Fibroblast of lung (primary cell): ENCODE measurements around the gene POMZP3.
"Not testable (repeated sequence)": the region's sequence is repeated elsewhere in the genome, so short reads cannot be mapped to it uniquely, and the experiment has no call there.

Source experiments
- EZH2 ChIP-seq: IDR thresholded peaks from 2 replicates; pipeline ENCODE4 v1.5.1; 2012; ENCODE audit warnings: low read length, control low read depth, mild to moderate bottlenecking; ENCODE audit errors: missing control alignments
- TF ChIP-seq, protein P1 (sequence below), 2 donors: IDR thresholded peaks in 1 of 2; conservative IDR thresholded peaks in 1 of 2; 1 replicate in 1 of 2; 2 replicates in 1 of 2; pipeline ENCODE4 v1.5.1; 2011 to 2012; ENCODE audit warnings: low read length in 2 of 2, control low read depth in 1 of 2, inconsistent platforms in 1 of 2, low read depth in 1 of 2, mild to moderate bottlenecking in 1 of 2

DNA sequence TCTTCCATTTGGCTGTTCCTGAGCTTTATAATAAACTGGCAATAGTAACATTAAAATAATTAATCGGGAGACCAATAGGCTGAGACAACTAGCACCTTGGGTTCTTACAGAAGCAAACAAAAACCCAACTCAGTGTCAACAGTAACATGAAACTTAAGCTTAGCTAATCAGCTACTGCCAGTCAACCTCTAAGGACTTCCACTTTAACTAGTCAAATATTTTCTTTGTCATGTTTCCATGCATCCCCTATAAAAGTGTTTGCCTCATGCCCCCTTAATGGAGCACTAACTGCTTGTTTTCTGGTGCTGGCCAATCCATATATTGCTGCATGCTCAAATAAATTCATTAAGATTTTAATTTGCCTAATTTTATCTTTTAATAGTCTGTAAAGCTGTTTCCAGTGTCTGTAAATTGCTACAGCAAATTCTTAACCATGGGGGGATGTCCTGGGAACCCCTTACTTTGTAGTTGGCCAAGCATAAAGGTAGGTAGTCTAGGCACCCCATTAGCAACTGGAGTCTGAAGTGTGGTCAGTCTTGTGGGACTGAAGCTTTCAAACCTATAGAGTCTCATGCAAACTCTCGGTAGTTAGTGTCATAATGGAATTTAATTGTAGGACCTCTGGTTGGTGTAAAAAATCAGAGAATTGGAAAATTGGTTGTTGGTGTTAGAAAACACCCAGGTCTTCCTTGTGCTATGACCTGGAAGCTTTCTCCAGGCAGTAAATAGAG lies 40.3 kb downstream of the POMZP3 start:
- TF ChIP-seq, protein P1, sequence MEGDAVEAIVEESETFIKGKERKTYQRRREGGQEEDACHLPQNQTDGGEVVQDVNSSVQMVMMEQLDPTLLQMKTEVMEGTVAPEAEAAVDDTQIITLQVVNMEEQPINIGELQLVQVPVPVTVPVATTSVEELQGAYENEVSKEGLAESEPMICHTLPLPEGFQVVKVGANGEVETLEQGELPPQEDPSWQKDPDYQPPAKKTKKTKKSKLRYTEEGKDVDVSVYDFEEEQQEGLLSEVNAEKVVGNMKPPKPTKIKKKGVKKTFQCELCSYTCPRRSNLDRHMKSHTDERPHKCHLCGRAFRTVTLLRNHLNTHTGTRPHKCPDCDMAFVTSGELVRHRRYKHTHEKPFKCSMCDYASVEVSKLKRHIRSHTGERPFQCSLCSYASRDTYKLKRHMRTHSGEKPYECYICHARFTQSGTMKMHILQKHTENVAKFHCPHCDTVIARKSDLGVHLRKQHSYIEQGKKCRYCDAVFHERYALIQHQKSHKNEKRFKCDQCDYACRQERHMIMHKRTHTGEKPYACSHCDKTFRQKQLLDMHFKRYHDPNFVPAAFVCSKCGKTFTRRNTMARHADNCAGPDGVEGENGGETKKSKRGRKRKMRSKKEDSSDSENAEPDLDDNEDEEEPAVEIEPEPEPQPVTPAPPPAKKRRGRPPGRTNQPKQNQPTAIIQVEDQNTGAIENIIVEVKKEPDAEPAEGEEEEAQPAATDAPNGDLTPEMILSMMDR (conservative IDR thresholded peaks at IDR 0.05 in 1 of 2, IDR thresholded peaks at IDR 0.05 in 1 of 2; ENCODE audit: low read depth in 1 of 2, low read length in 2 of 2), result not testable (repeated sequence)
- TF ChIP-seq EZH2, result not testable (repeated sequence)
